Right cardiac atrium (tissue), 5 donors: ENCODE data around the gene ENTPD1. TPM values are rescaled to one million over a fixed set of nuclear protein-coding genes. Genes with fewer than 3 reads are reported as not detected.
"Not testable (repeated sequence)": the region's sequence is repeated elsewhere in the genome, so short reads cannot be mapped to it uniquely, and the experiment has no call there.

Source experiments
- ATAC-seq, 2 donors: fragments of 200-7000 bp; cut with Tn5 transposase; one replicate each; pipeline versions ENCODE4 v1.8.0 to v1.9.1; 2020; ENCODE audit warnings: moderate library complexity in 2 of 2, mild to moderate bottlenecking in 1 of 2
- DNase-seq, 3 donors: peaks; one replicate each; pipeline ENCODE4 v3.0.0-alpha.2; 2020
- H3K27ac ChIP-seq: one replicate; pipeline ENCODE4 v1.5.1; 2013; ENCODE audit warnings: mild to moderate bottlenecking, low read length, control low read depth, moderate library complexity
- H3K27me3 ChIP-seq: one replicate; pipeline ENCODE4 v1.6.1; 2013; ENCODE audit not compliant: control insufficient read depth, insufficient read depth
- H3K4me1 ChIP-seq: one replicate; pipeline ENCODE4 v1.6.1; 2013; ENCODE audit warnings: low read length; ENCODE audit not compliant: control insufficient read depth, insufficient read depth
- H3K4me3 ChIP-seq: one replicate; pipeline ENCODE4 v1.5.1; 2013; ENCODE audit warnings: low read length, control low read depth
- H3K9me3 ChIP-seq: one replicate; pipeline ENCODE4 v1.6.1; 2013; ENCODE audit warnings: low read length; ENCODE audit not compliant: control insufficient read depth
- whole genome bisulfite sequencing: extraction: QIAGEN DNeasy Blood & Tissue Kit; methylation state at CpG from one replicate; pipeline ENCODE4 v1.1.7; 2013; 5-methylcytosine and 5-hydroxymethylcytosine counted together
- intact Hi-C, 4 donors: fragments of 100-400 bp; cut with DNase I; formaldehyde crosslinking; loops; one replicate each; pipeline versions ENCODE4 v1.11.0 to v1.14.0; 2022 to 2023
- polyA plus RNA-seq: library from polyadenylated mRNA; stranded (reverse); fragments of 200-250 nt; gene quantifications from one replicate; pipeline ENCODE4 v1.2.3, GENCODE V29; 2013
- total RNA-seq, 4 donors: library from RNA; stranded (reverse); fragmentation: NEBNext Ultra II Directional; extraction: Animal tissue kit (Norgen Biotek cat#: 25700); gene quantifications; one replicate each; pipeline ENCODE4 v1.2.1, GENCODE V29; 2021
- donor health status: healthy with polysubstance abuse.
- donor health status: DM: no; HTN: yes; CAD: no.
- donor health status: DM: no; HTN: no; CAD: no.
- donor health status: DM: no; HTN: yes; CAD: no; lungs with severe emphysema.
- donor health status: DM: yes; HTN: yes; CAD: no.

ENTPD1 gene
- total and polyA plus RNA-seq, 5 donors: 5.3 to 30.4 (median 18.5) TPM

GRCh38 chr10:95795602-95796001 is 39.6 kb downstream of the ENTPD1 start:
- peaks cover 4% of the 10 kb centered on the region for H3K4me1 ChIP-seq
- H3K4me3 ChIP-seq: no peak overlapping the region
- no peak overlapping the region for H3K27ac ChIP-seq
- H3K27me3 ChIP-seq: no peaks in the 10 kb centered on the region
- WGBS: 93% methylated on average over 3 of the region's 3 CpGs
- intact Hi-C loops: no loop called here
- DNase-seq (no peak), ATAC-seq (no peak)
- H3K9me3 ChIP-seq: no peaks in the 10 kb centered on the region

DNA sequence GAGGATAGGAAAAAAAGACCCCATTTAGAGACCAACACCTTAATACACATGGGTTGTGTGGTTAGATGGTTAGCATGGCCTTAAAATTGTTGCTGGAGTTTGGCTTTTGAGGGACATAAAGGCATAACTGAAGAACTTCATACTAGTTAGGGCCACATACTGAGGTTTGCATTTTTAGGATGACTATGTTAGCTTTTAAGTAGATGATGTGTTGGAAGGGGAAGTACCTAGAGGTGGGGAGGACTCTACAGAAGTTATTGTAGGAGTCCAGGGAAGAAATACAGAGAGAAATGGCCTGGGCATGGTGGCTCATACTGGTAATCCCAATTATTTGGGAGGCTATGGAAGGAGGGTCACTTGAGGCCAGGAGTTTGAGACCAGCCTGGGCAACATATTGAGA is 40.5 kb downstream of the ENTPD1 start:
- Histone ChIP-seq H3K27ac (no peak overlapping the region), H3K27me3 (no peaks in the 10 kb centered on the region), H3K9me3 (no peaks in the 10 kb centered on the region), H3K4me3 (no peak overlapping the region), H3K4me1 (peaks cover 4% of the 10 kb centered on the region)
- ATAC-seq: no peak
- intact Hi-C loops: no loop called here
- no peak for DNase-seq

DNA sequence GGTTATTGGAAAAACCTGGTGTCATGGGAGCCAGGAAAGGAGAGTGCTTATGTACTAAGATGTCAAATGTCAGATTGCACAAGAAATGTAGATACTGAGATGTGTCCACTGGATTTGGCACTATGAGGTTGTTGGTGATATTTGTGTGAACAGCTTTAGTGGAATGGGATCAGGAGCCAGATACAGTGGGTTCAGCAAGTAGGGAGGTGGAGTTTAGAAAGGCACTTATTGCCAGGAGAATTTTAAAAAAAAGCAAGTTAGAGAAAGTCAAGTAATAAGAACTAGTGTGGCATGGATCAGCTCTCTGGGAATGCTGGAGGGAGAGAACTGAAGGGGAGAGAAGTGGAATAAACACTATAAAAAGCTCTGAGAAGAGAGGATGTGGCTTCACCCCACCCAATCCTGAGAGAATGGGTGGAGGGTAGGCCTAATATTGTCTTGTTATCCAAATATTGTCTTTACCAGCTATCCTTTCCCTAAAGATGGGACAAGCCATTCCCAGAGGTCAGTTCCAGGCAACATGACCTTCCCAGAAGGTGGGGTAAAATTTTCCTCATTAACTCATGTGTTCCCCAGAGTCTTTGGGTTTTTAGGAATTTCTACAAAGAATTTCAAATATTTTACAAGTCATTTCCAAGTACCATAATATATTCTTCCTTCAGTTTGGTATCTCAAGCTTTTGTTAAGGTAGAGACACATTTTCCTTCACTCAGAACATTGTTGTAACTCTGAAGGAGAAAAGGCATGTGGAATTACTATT is 42.3 kb downstream of the ENTPD1 start:
- Histone ChIP-seq H3K4me1 (no peaks in the 10 kb centered on the region), H3K27me3 (no peaks in the 10 kb centered on the region), H3K4me3 (no peak overlapping the region), H3K9me3 (no peaks in the 10 kb centered on the region), H3K27ac (no peak overlapping the region)
- intact Hi-C loops: no loop called here
- DNase-seq (no peak), ATAC-seq (peak in 1 of 2 donors; percentile 86)

GRCh38 chr10:95800286-95800685 is 44.3 kb downstream of the ENTPD1 start:
- ATAC-seq, H3K27ac ChIP-seq, H3K4me3 ChIP-seq, H3K4me1 ChIP-seq, H3K9me3 ChIP-seq, DNase-seq, H3K27me3 ChIP-seq, intact Hi-C loops: not testable (repeated sequence)
- 84% methylated on average over 2 of the region's 2 CpGs for WGBS

- ATAC-seq, H3K4me3 ChIP-seq, intact Hi-C loops, H3K9me3 ChIP-seq, H3K4me1 ChIP-seq, H3K27ac ChIP-seq, DNase-seq, H3K27me3 ChIP-seq: not testable (repeated sequence)
- 84% methylated on average over 11 of the region's 11 CpGs for WGBS
Measured at GRCh38 chr10:95806687-95807380, 50.9 kb downstream of the ENTPD1 start.

DNA sequence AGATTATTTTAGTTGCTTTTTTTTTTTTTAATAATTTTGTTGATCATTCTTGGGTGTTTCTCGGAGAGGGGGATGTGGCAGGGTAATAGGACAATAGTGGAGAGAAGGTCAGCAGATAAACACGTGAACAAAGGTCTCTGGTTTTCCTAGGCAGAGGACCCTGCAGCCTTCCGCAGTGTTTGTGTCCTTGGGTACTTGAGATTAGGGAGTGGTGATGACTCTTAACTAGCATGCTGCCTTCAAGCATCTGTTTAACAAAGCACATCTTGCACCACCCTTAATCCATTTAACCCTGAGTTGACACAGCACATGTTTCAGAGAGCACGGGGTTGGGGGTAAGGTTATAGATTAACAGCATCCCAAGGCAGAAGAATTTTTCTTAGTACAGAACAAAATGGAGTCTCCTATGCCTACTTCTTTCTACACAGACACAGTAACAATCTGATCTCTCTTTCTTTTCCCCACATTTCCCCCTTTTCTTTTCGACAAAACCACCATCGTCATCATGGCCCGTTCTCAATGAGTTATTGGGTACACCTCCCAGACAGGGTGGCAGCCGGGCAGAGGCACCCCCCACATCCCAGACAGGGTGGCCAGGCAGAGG is 52.8 kb downstream of the ENTPD1 start:
- ATAC-seq, H3K4me3 ChIP-seq, H3K4me1 ChIP-seq, H3K27me3 ChIP-seq, H3K27ac ChIP-seq, intact Hi-C loops, DNase-seq, H3K9me3 ChIP-seq: not testable (repeated sequence)
- WGBS: 94% methylated on average over 7 of the region's 8 CpGs

DNA sequence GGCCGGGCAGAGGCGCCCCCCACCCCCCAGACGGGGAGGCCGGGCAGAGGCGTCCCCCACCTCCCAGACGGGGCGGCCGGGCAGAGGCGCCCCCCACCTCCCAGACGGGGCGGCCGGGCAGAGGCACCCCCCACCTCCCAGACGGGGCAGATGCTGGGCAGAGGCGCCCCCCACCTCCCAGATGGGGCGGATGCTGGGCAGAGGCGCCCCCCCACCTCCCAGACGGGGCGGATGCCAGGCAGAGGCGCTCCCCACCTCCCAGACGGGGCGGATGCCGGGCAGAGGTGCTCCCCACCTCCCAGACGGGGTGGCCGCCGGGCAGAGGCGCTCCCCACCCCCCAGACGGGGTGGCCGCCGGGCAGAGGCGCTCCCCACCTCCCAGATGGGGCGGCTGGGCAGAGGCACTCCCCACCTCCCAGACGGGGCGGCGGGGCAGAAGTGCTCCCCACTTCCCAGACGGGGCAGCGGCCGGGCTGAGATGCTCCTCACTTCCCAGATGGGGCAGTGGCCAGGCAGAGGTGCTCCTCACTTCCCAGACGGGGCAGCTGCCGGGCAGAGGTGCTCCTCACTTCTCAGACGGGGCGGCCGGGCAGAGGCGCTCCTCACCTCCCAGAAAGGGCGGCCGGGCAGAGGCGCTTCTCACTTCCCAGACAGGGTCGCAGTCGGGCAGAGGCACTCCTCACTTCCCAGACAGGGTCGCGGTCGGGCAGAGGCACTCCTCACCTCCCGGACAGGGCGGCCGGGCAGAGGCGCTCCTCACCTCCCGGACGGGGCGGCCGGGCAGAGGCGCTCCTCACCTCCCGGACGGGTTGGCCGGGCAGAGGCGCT is 53.6 kb downstream of the ENTPD1 start:
- no peaks in the 10 kb centered on the region for H3K9me3 ChIP-seq
- DNase-seq (peak in 2 of 3 donors; percentile 52 to 59), ATAC-seq (no peak)
- 95% methylated on average over 64 of the region's 64 CpGs for WGBS
- no peaks in the 10 kb centered on the region for H3K27me3 ChIP-seq
- H3K4me3 ChIP-seq: no peak overlapping the region
- no peaks in the 10 kb centered on the region for H3K4me1 ChIP-seq
- intact Hi-C loops: no loop called here
- H3K27ac ChIP-seq: no peak overlapping the region

- DNase-seq: peak in 1 of 3 donors; percentile 46
- Histone ChIP-seq H3K27me3 (no peaks in the 10 kb centered on the region), H3K27ac (no peak overlapping the region), H3K4me3 (no peak overlapping the region), H3K9me3 (no peaks in the 10 kb centered on the region), H3K4me1 (no peaks in the 10 kb centered on the region)
- WGBS: 95% methylated on average over 20 of the region's 20 CpGs
- ATAC-seq: no peak
- intact Hi-C loops: no loop called here
Measured at GRCh38 chr10:95810198-95810976, 54.4 kb downstream of the ENTPD1 start.

- WGBS: 85% methylated on average over 3 of the region's 3 CpGs
- ATAC-seq (no peak), DNase-seq (no peak)
- Histone ChIP-seq H3K4me1 (no peaks in the 10 kb centered on the region), H3K27me3 (no peaks in the 10 kb centered on the region), H3K4me3 (no peak overlapping the region), H3K9me3 (no peaks in the 10 kb centered on the region), H3K27ac (no peak overlapping the region)
- intact Hi-C loops: no loop called here
Measured at GRCh38 chr10:95813054-95813685, 57.2 kb downstream of the ENTPD1 start.
